ENCODE data around the gene PCDH9.

- TF ChIP-seq CTCF (IDR thresholded peaks at IDR 0.05; ENCODE audit: insufficient read depth, low read depth, low read length), result no peak
- no peak for TF ChIP-seq EZH2 (IDR thresholded peaks at IDR 0.05; ENCODE audit: insufficient read depth, low read length)
These were observed 820.6 kb downstream of the PCDH9 start for GRCh38 chr13:66409542-66409941.

Measured in astrocyte (in vitro differentiated cells and primary cell).